GM12874 (cell line): ENCODE measurements around the gene USP17L21.
"Not testable (repeated sequence)": the region's sequence is repeated elsewhere in the genome, so short reads cannot be mapped to it uniquely, and the experiment has no call there.

Source experiments
- CTCF ChIP-seq: IDR thresholded peaks from 2 replicates; pipeline ENCODE4 v1.5.1; 2011; ENCODE audit warnings: low read depth, mild to moderate bottlenecking, control low read depth, low read length, moderate library complexity; ENCODE audit not compliant: insufficient read depth

Gene USP17L21

DNA sequence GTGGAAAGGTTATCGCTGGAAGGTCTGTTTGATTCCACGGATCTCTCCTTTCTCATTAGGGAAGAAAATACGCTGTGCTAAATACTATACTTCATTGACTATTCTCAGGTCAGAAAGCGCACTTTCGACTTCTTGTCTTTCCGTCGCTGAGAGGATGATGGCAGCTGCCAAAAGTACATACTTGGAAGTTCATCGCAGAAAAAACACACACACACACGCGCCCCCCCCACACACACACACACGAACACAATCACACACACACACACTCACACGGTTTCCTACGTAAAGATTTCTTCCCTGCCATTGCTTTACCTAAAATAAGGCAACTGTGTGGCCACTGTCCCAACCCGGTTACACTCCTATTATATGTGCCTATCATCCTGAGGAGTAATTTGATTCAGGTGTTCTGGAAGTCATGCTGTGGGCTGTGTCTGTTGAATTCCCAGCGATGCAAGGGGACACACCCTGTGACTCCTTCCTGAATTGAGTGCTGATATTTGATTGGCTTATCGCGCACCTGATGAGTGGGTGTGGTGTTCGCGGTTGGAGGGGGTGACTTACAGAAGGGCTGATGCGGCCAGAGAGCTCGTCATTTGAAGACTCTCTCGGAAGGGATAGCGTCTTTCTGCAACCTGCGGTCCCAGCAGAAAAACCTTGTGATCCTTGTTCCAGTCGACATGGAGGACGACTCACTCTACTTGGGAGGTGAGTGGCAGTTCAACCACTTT is 14.6 kb upstream of the USP17L21 start, which contains the start of gene USP17L18:
Gene USP17L18, plus strand, starts transcription at position 678 of the 728 bp plus-strand sequence. Its CDS starts 0 bp downstream, at position 678.
- TF ChIP-seq CTCF = not testable (repeated sequence)

DNA sequence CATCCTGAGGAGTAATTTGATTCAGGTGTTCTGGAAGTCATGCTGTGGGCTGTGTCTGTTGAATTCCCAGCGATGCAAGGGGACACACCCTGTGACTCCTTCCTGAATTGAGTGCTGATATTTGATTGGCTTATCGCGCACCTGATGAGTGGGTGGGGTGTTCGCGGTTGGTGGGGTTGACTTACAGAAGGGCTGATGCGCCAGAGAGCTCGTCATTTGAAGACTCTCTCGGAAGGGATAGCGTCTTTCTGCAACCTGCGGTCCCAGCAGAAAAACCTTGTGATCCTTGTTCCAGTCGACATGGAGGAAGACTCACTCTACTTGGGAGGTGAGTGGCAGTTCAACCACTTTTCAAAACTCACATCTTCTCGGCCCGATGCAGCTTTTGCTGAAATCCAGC is 9.6 kb upstream of the USP17L21 start, which contains the start of gene USP17L19:
Gene USP17L19, plus strand, starts transcription at position 301 of the 400 bp plus-strand sequence. Its CDS starts 0 bp downstream, at position 301.
- TF ChIP-seq CTCF = not testable (repeated sequence)

DNA sequence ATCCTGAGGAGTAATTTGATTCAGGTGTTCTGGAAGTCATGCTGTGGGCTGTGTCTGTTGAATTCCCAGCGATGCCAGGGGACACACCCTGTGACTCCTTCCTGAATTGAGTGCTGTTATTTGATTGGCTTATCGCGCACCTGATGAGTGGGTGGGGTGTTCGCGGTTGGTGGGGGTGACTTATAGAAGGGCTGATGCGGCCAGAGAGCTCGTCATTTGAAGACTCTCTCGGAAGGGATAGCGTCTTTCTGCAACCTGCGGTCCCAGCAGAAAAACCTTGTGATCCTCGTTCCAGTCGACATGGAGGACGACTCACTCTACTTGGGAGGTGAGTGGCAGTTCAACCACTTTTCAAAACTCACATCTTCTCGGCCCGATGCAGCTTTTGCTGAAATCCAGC is 4.8 kb upstream of the USP17L21 start, which contains the start of gene USP17L20:
Gene USP17L20, plus strand, starts transcription at position 301 of the 400 bp plus-strand sequence. Its CDS starts 0 bp downstream, at position 301.
- not testable (repeated sequence) for TF ChIP-seq CTCF

DNA sequence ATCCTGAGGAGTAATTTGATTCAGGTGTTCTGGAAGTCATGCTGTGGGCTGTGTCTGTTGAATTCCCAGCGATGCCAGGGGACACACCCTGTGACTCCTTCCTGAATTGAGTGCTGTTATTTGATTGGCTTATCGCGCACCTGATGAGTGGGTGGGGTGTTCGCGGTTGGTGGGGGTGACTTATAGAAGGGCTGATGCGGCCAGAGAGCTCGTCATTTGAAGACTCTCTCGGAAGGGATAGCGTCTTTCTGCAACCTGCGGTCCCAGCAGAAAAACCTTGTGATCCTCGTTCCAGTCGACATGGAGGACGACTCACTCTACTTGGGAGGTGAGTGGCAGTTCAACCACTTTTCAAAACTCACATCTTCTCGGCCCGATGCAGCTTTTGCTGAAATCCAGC is 4.6 kb downstream of the USP17L21 start, which contains the start of gene USP17L22:
Gene USP17L22, plus strand, starts transcription at position 301 of the 400 bp plus-strand sequence. Its CDS starts 0 bp downstream, at position 301.
- TF ChIP-seq CTCF = not testable (repeated sequence)
